ENCODE data around the gene GALK2. TPM values are rescaled to one million over a fixed set of nuclear protein-coding genes. Genes with fewer than 3 reads are reported as not detected.
"Not testable (repeated sequence)": the region's sequence is repeated elsewhere in the genome, so short reads cannot be mapped to it uniquely, and the experiment has no call there.

The GALK2 gene
- total RNA-seq, 2 experiments from 2014 or later, result 20.2 to 23.4 TPM

- H3K9me3 Mint-ChIP-seq, DNase-seq, POLR2A ChIA-PET, H3K27ac Mint-ChIP-seq, H3K4me3 Mint-ChIP-seq, H3K27me3 Mint-ChIP-seq, CTCF ChIA-PET: not testable (repeated sequence)
- H3K4me1 Mint-ChIP-seq, result peaks cover 38% of the 10 kb centered on the region
- peaks cover 17% of the 10 kb centered on the region for H3K36me3 Mint-ChIP-seq (ENCODE audit: low read depth)
These were observed 5.7 kb downstream of the GALK2 start for GRCh38 chr15:49175582-49176397.

DNA sequence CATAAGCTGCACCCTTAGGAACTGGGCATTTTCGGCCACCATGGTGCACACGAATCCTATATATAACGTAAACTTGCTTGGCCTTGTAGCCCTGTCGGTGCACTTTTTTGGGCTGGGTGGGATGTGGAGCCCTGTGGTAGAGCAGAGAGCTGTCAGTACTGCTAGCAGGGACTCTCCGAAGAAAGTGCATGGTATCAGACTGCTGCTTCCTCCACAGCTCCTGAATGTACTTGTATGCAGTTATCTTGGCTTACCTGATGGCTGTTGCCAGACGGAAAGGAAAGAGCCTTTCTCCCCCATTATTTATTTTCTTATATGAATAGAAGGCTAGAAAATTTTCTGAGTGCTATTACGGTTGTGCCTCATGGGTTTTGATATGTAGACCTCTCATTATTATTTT, 8.4 kb downstream of the GALK2 start:
- CTCF ChIA-PET, result no interaction called here
- no peak overlapping the region for H3K4me3 Mint-ChIP-seq
- no peaks in the 10 kb centered on the region for H3K27me3 Mint-ChIP-seq
- no peak overlapping the region for H3K27ac Mint-ChIP-seq
- peaks cover 2% of the 10 kb centered on the region for H3K9me3 Mint-ChIP-seq
- H3K4me1 Mint-ChIP-seq, result peaks cover 17% of the 10 kb centered on the region
- DNase-seq, result no peak
- H3K36me3 Mint-ChIP-seq (ENCODE audit: low read depth), result peaks cover 14% of the 10 kb centered on the region
- POLR2A ChIA-PET, result no interaction called here

DNA sequence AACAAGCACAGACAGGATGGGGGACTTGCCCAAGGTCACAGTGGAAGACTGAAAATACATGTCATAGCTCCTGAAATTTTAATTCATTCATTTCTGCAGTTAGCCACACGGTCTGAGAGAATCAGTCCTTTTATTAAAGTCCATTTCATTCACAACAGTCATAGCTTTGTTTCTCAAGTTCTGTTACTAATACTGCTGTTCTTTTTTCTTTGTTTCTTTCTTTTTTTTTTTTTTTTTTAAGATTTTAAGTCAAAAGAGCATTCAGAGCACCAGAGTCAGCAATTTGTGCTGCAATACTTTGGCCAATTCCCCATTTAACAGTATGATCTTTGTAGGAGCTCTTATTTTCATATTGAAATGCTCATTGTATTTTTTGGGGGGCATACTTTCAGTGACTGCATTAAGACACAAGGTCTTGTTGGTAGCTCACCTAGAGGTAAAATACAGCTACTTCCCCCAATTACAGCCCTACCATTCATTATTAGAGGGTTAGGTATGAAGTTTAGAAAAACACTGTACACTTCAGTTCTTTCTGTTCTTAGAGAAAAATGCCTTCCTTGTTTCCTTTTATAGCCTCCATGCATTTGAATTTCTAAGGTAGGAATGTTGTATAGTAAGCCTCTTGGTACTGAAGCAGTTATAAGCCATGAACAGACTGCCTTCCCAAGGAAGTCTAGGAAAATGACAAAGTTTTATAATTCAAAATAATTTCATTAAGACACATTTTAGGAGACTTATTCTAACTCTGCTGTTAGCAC, 9.6 kb downstream of the GALK2 start:
- Mint-ChIP-seq H3K36me3 (ENCODE audit: low read depth) (peaks cover 15% of the 10 kb centered on the region), H3K4me3 (no peak overlapping the region), H3K27me3 (no peaks in the 10 kb centered on the region), H3K27ac (no peak overlapping the region), H3K9me3 (peaks cover 2% of the 10 kb centered on the region), H3K4me1 (peaks cover 18% of the 10 kb centered on the region)
- DNase-seq, result no peak
- ChIA-PET CTCF (no interaction called here), POLR2A (no interaction called here)

DNA sequence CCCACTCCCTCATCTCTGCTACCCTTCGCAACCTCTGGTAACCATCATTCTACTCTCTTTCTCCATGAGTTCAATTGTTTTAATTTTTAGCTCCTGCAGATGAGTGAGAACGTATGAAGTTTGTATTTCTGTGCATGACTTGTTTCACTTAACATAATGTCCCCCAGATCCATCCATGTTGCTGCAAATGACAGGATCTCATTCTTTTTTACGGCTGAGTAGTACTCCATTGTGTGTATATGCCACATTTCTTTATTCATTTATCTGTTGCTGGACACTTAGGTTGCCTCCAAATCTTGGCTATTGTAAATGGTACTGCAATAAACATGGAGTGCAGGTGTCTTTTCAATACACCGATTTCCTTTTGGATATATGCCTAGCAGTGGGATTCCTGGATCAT, 12.1 kb downstream of the GALK2 start:
- Mint-ChIP-seq H3K27ac (no peak overlapping the region), H3K4me1 (peaks cover 15% of the 10 kb centered on the region), H3K36me3 (ENCODE audit: low read depth) (peaks cover 26% of the 10 kb centered on the region), H3K27me3 (no peaks in the 10 kb centered on the region), H3K4me3 (no peak overlapping the region), H3K9me3 (peaks cover 2% of the 10 kb centered on the region)
- CTCF ChIA-PET, result no interaction called here
- no peak for DNase-seq
- POLR2A ChIA-PET, result no interaction called here

DNA sequence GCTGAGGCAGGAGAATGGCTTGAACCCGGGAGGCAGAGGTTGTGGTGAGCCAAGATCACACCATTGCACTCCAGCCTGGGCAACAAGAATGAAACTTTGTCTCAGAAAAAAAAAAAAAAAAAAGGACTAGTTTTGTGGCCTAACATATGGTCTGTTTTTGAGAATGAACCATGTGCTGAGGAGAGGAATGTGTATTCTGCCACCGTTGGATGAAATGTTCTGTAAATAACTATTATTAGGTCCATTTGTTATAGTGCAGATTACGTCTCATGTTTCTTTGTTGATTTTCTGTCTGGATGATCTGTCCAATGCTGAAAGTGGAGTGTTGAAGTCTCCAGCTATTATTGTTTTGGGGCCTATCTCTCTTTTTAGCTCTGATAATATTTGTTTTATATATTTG, 13.7 kb downstream of the GALK2 start:
- Mint-ChIP-seq H3K4me1 (peaks cover 15% of the 10 kb centered on the region), H3K36me3 (ENCODE audit: low read depth) (peaks cover 24% of the 10 kb centered on the region)
- POLR2A ChIA-PET, H3K4me3 Mint-ChIP-seq, H3K27ac Mint-ChIP-seq, H3K9me3 Mint-ChIP-seq, DNase-seq, H3K27me3 Mint-ChIP-seq: not testable (repeated sequence)
- CTCF ChIA-PET, result interaction anchor here (0.9 kb wide), 1 partner anchor 14 kb away, joined by 3 read pairs; the partner anchor contains the start of gene GALK2

- H3K27me3 Mint-ChIP-seq, result no peaks in the 10 kb centered on the region
- peaks cover 2% of the 10 kb centered on the region for H3K9me3 Mint-ChIP-seq
- no peak for DNase-seq
- no peak overlapping the region for H3K27ac Mint-ChIP-seq
- H3K4me3 Mint-ChIP-seq, result no peak overlapping the region
- ChIA-PET CTCF (no interaction called here), POLR2A (no interaction called here)
- H3K4me1 Mint-ChIP-seq, result peaks cover 15% of the 10 kb centered on the region
- peaks cover 26% of the 10 kb centered on the region for H3K36me3 Mint-ChIP-seq (ENCODE audit: low read depth)
These were observed 15.4 kb downstream of the GALK2 start for GRCh38 chr15:49185473-49185872.

DNA sequence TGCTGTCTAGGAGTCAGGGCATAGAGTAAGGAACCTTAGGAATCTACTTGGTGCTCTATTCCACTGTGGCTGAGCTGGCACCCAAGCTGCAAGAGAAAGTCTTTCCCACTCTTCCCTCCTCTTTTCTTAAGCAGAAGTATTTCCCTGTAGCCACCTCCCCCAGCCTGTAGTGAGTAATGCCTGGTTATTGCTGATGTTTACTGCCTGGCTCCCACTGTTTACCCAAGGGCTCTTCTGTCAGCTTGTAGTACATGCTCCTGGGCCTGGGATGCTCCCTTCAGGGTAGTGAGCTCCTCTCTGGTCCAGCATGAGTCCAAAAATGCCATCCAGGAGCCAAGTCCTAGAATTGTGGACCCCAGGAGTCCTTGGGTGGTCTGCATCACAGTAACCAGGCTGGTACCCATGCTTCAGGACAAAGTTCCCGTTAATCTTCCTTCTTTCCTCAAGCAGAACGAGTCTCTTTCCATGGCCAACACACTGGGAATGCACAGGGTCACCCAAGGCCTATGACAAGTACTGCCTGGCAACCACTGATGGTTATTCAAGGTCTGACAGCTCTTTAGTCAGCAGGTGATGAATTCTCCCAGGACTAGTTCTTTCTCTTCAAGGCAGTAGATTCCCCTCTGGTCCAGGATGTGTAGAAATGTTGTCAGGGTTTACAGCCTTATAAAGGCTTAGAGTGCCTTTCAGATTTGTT, 17.6 kb downstream of the GALK2 start:
- ChIA-PET CTCF (no interaction called here), POLR2A (no interaction called here)
- no peak for DNase-seq
- peaks cover 15% of the 10 kb centered on the region for H3K4me1 Mint-ChIP-seq
- peaks cover 25% of the 10 kb centered on the region for H3K36me3 Mint-ChIP-seq (ENCODE audit: low read depth)
- no peak overlapping the region for H3K27ac Mint-ChIP-seq
- no peaks in the 10 kb centered on the region for H3K27me3 Mint-ChIP-seq
- no peak overlapping the region for H3K4me3 Mint-ChIP-seq
- peaks cover 2% of the 10 kb centered on the region for H3K9me3 Mint-ChIP-seq

GRCh38 chr15:49188933-49189332, 18.9 kb downstream of the GALK2 start:
- Mint-ChIP-seq H3K27me3 (no peaks in the 10 kb centered on the region), H3K4me3 (no peak overlapping the region), H3K27ac (no peak overlapping the region), H3K9me3 (peaks cover 2% of the 10 kb centered on the region), H3K36me3 (ENCODE audit: low read depth) (peaks cover 21% of the 10 kb centered on the region), H3K4me1 (peaks cover 15% of the 10 kb centered on the region)
- no peak for DNase-seq
- ChIA-PET CTCF (interaction anchor here (0.9 kb wide), 1 partner anchor 74 kb away, joined by 3 read pairs; no protein-coding TSS in a partner anchor), POLR2A (no interaction called here)

GRCh38 chr15:49189631-49190030, 19.6 kb downstream of the GALK2 start:
- H3K27ac Mint-ChIP-seq, result no peak overlapping the region
- H3K36me3 Mint-ChIP-seq (ENCODE audit: low read depth), result peaks cover 21% of the 10 kb centered on the region
- no peak for DNase-seq
- POLR2A ChIA-PET, result no interaction called here
- no peaks in the 10 kb centered on the region for H3K27me3 Mint-ChIP-seq
- no peak overlapping the region for H3K4me3 Mint-ChIP-seq
- CTCF ChIA-PET, result no interaction called here
- H3K4me1 Mint-ChIP-seq, result peaks cover 12% of the 10 kb centered on the region
- H3K9me3 Mint-ChIP-seq, result peaks cover 2% of the 10 kb centered on the region

DNA sequence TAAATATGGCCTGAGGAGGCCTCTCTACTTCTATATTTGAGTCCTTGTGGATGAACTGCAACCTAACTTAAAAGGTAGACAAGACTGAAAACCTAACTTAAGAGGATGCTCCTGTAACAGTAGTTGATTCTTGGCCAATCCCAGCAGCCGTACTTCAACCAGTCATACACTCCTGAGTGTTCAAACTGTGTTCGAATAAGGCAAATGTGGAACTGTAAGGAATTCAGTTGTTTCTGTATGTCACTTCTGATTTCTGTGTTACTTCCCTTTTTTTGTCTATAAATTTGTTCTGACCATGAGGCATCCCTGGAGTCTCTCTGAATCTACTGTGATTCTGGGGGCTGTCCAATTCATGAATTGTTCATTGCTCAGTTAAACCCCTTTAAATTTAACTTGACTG, 20.5 kb downstream of the GALK2 start:
- no peak for DNase-seq
- Mint-ChIP-seq H3K27ac (no peak overlapping the region), H3K27me3 (no peaks in the 10 kb centered on the region), H3K36me3 (ENCODE audit: low read depth) (peaks cover 14% of the 10 kb centered on the region), H3K4me3 (no peak overlapping the region), H3K9me3 (peaks cover under 1% of the 10 kb centered on the region), H3K4me1 (peaks cover 8% of the 10 kb centered on the region)
- ChIA-PET POLR2A (no interaction called here), CTCF (no interaction called here)

GRCh38 chr15:49191892-49192291, 21.8 kb downstream of the GALK2 start:
- H3K4me1 Mint-ChIP-seq, result peaks cover 5% of the 10 kb centered on the region
- no peak overlapping the region for H3K27ac Mint-ChIP-seq
- peaks cover 8% of the 10 kb centered on the region for H3K36me3 Mint-ChIP-seq (ENCODE audit: low read depth)
- no peak for DNase-seq
- CTCF ChIA-PET, result no interaction called here
- H3K27me3 Mint-ChIP-seq, result no peaks in the 10 kb centered on the region
- POLR2A ChIA-PET, result no interaction called here
- H3K9me3 Mint-ChIP-seq, result no peaks in the 10 kb centered on the region
- no peak overlapping the region for H3K4me3 Mint-ChIP-seq

DNA sequence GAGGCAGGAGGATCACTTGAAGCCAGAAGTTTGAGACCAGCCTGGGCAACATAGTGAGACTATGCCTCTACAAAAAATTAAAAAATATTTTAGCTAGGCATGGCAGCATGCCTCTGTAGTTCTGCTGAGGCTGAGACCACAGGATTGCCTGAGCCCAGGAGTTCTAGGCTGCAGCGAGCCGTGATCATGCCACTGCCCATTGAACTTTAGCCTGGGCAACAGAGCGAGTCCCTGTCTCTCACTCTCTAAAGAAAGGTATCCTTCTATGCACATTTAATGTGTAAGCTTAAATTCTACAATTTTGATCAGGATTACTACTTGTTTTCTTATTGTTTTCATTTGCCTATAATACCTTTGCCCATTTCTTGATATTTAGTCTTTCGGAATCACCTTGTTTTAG, 26.8 kb downstream of the GALK2 start:
- Mint-ChIP-seq H3K4me3 (no peak overlapping the region), H3K27me3 (no peaks in the 10 kb centered on the region), H3K9me3 (no peaks in the 10 kb centered on the region), H3K27ac (no peak overlapping the region), H3K36me3 (ENCODE audit: low read depth) (peaks cover 5% of the 10 kb centered on the region), H3K4me1 (peaks cover 5% of the 10 kb centered on the region)
- ChIA-PET CTCF (no interaction called here), POLR2A (no interaction called here)
- no peak for DNase-seq

DNA sequence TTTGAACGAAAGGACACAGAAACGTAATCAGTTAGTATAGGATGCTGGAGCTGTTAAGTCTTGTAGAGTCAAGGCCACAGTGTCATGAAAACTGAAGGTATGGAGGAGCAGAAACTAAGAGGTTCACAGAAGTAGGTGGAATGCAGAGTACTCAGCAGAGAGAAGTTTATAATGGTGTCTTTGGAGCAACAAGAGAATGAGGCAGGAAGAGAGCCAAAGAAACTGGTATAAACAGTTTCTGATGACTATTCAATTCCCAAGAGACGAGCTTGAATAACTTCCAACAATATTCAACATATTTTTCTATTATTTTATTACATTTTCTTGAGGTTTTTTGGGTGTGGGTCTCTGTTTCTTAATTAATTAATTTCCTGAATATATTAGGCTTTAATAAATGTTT, 29.6 kb downstream of the GALK2 start:
- Mint-ChIP-seq H3K27me3 (no peaks in the 10 kb centered on the region), H3K4me3 (no peak overlapping the region), H3K9me3 (peaks cover under 1% of the 10 kb centered on the region), H3K36me3 (ENCODE audit: low read depth) (peaks cover 29% of the 10 kb centered on the region), H3K4me1 (peaks cover 5% of the 10 kb centered on the region), H3K27ac (no peak overlapping the region)
- ChIA-PET POLR2A (no interaction called here), CTCF (no interaction called here)
- no peak for DNase-seq

Measured in activated CD4-positive, alpha-beta T cell treated with anti-CD3 and anti-CD28 coated beads, Interleukin-2, amount 10 ng/mL, durations not matched to agents 7 days and 5 days (primary cell).